ENCODE results near the gene CFAP20DC. TPM values are rescaled to one million over a fixed set of nuclear protein-coding genes. Genes with fewer than 3 reads are reported as not detected.

The CFAP20DC gene
- total RNA-seq, 1 donor from 2014 or later = 5.1 TPM

- H3K4me3 ChIP-seq (ENCODE audit: low read depth, low read length) = no peak overlapping the region
- TF ChIP-seq, protein P1, sequence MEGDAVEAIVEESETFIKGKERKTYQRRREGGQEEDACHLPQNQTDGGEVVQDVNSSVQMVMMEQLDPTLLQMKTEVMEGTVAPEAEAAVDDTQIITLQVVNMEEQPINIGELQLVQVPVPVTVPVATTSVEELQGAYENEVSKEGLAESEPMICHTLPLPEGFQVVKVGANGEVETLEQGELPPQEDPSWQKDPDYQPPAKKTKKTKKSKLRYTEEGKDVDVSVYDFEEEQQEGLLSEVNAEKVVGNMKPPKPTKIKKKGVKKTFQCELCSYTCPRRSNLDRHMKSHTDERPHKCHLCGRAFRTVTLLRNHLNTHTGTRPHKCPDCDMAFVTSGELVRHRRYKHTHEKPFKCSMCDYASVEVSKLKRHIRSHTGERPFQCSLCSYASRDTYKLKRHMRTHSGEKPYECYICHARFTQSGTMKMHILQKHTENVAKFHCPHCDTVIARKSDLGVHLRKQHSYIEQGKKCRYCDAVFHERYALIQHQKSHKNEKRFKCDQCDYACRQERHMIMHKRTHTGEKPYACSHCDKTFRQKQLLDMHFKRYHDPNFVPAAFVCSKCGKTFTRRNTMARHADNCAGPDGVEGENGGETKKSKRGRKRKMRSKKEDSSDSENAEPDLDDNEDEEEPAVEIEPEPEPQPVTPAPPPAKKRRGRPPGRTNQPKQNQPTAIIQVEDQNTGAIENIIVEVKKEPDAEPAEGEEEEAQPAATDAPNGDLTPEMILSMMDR (conservative IDR thresholded peaks at IDR 0.05; ENCODE audit: low read depth, low read length) = peak; percentile 93
Measured at GRCh38 chr3:58994746-58995330, 55.0 kb downstream of the CFAP20DC start.

GRCh38 chr3:58993547-58993946 lies 56.3 kb downstream of the CFAP20DC start:
- no peak for DNase-seq (ENCODE audit: low read depth)
- H3K4me3 ChIP-seq (ENCODE audit: low read depth, low read length) = no peak overlapping the region
- TF ChIP-seq, protein P1 (conservative IDR thresholded peaks at IDR 0.05; ENCODE audit: low read depth, low read length) = no peak

More at GRCh38 chr3:58994746-58995330, 55.0 kb downstream of the CFAP20DC start:
- DNase-seq (ENCODE audit: low read depth) = peak; percentile 45

GRCh38 chr3:58991623-58992022 lies 58.2 kb downstream of the CFAP20DC start:
- DNase-seq (ENCODE audit: low read depth) = no peak
- H3K4me3 ChIP-seq (ENCODE audit: low read depth, low read length) = no peak overlapping the region
- TF ChIP-seq, protein P1 (conservative IDR thresholded peaks at IDR 0.05; ENCODE audit: low read depth, low read length) = no peak

- TF ChIP-seq, protein P1 (conservative IDR thresholded peaks at IDR 0.05; ENCODE audit: low read depth, low read length) = no peak
- DNase-seq (ENCODE audit: low read depth) = no peak
- H3K4me3 ChIP-seq (ENCODE audit: low read depth, low read length) = no peak overlapping the region
Measured at GRCh38 chr3:58991026-58991425, 58.8 kb downstream of the CFAP20DC start.

GRCh38 chr3:58989955-58990354 lies 59.9 kb downstream of the CFAP20DC start:
- no peak for DNase-seq (ENCODE audit: low read depth)
- H3K4me3 ChIP-seq (ENCODE audit: low read depth, low read length) = no peak overlapping the region
- TF ChIP-seq, protein P1 (conservative IDR thresholded peaks at IDR 0.05; ENCODE audit: low read depth, low read length) = no peak

GRCh38 chr3:58989163-58989562 lies 60.7 kb downstream of the CFAP20DC start:
- no peak overlapping the region for H3K4me3 ChIP-seq (ENCODE audit: low read depth, low read length)
- TF ChIP-seq, protein P1 (conservative IDR thresholded peaks at IDR 0.05; ENCODE audit: low read depth, low read length) = no peak
- DNase-seq (ENCODE audit: low read depth) = no peak

- no peak overlapping the region for H3K4me3 ChIP-seq (ENCODE audit: low read depth, low read length)
- TF ChIP-seq, protein P1 (conservative IDR thresholded peaks at IDR 0.05; ENCODE audit: low read depth, low read length) = no peak
- no peak for DNase-seq (ENCODE audit: low read depth)
Measured at GRCh38 chr3:58988041-58988440, 61.8 kb downstream of the CFAP20DC start.

Measured in epithelial cell of proximal tubule (primary cell).